ENCODE results near the gene NRARP. TPM values are rescaled to one million over a fixed set of nuclear protein-coding genes. Genes with fewer than 3 reads are reported as not detected.

Gene NRARP
- total RNA-seq, 2 donors from 2014 or later = 5.6 to 9.0 TPM

GRCh38 chr9:137303151-137303892 is 1.3 kb upstream of the NRARP start:
- intact Hi-C loops (cut with DNase I) = no loop called here

GRCh38 chr9:137302449-137303150 is 529 bp upstream of the NRARP start:
- no peak for DNase-seq (ENCODE audit: low spot score)
- intact Hi-C loops (cut with DNase I) = no loop called here

More at GRCh38 chr9:137303151-137303892, 1.3 kb upstream of the NRARP start:
- DNase-seq (ENCODE audit: low spot score) = no peak

- intact Hi-C loops (cut with DNase I) = no loop called here
- no peak for DNase-seq (ENCODE audit: low spot score)
Measured at GRCh38 chr9:137301081-137301947, 757 bp downstream of the NRARP start.

- intact Hi-C loops (cut with DNase I) = no loop called here
- no peak for DNase-seq (ENCODE audit: low spot score)
Measured at GRCh38 chr9:137300567-137301080, 1.4 kb downstream of the NRARP start.

- intact Hi-C loops (cut with DNase I) = loop anchor here in 1 of 2 donors (5.0 kb wide), 1 partner anchor 107 kb away; no protein-coding TSS in a partner anchor
- no peak for DNase-seq (ENCODE audit: low spot score)
Measured at GRCh38 chr9:137299938-137300337, 2.1 kb downstream of the NRARP start.

- intact Hi-C loops (cut with DNase I) = loop anchor here in 1 of 2 donors (5.0 kb wide), 1 partner anchor 108 kb away; no protein-coding TSS in a partner anchor
- no peak for DNase-seq (ENCODE audit: low spot score)
Measured at GRCh38 chr9:137299203-137299565, 2.9 kb downstream of the NRARP start.

GRCh38 chr9:137298401-137299202 is 3.5 kb downstream of the NRARP start:
- intact Hi-C loops (cut with DNase I) = loop anchor here in 1 of 2 donors (5.0 kb wide), 1 partner anchor 109 kb away; no protein-coding TSS in a partner anchor
- no peak for DNase-seq (ENCODE audit: low spot score)

- intact Hi-C loops (cut with DNase I) = loop anchor here in 1 of 2 donors (5.0 kb wide), 1 partner anchor 109 kb away; no protein-coding TSS in a partner anchor
- no peak for DNase-seq (ENCODE audit: low spot score)
Measured at GRCh38 chr9:137297966-137298365, 4.1 kb downstream of the NRARP start.

GRCh38 chr9:137296670-137297664 is 5.1 kb downstream of the NRARP start:
- no peak for DNase-seq (ENCODE audit: low spot score)
- intact Hi-C loops (cut with DNase I) = loop anchor here in 1 of 2 donors (5.0 kb wide), 1 partner anchor 110 kb away; no protein-coding TSS in a partner anchor

- intact Hi-C loops (cut with DNase I) = loop anchor here in 1 of 2 donors (5.0 kb wide), 1 partner anchor 111 kb away; no protein-coding TSS in a partner anchor
- DNase-seq (ENCODE audit: low spot score) = no peak
Measured at GRCh38 chr9:137295849-137296669, 6.0 kb downstream of the NRARP start.

GRCh38 chr9:137295238-137295811 is 6.7 kb downstream of the NRARP start:
- no peak for DNase-seq (ENCODE audit: low spot score)
- intact Hi-C loops (cut with DNase I) = loop anchor here in 1 of 2 donors (5.0 kb wide), 1 partner anchor 112 kb away; no protein-coding TSS in a partner anchor

GRCh38 chr9:137294681-137295237 is 7.3 kb downstream of the NRARP start:
- intact Hi-C loops (cut with DNase I) = loop anchor here in 1 of 2 donors (5.0 kb wide), 1 partner anchor 113 kb away; no protein-coding TSS in a partner anchor
- no peak for DNase-seq (ENCODE audit: low spot score)

GRCh38 chr9:137294091-137294680 is 7.9 kb downstream of the NRARP start:
- intact Hi-C loops (cut with DNase I) = no loop called here
- no peak for DNase-seq (ENCODE audit: low spot score)

GRCh38 chr9:137293482-137294090 is 8.5 kb downstream of the NRARP start:
- DNase-seq (ENCODE audit: low spot score) = no peak
- intact Hi-C loops (cut with DNase I) = no loop called here

- intact Hi-C loops (cut with DNase I) = no loop called here
- DNase-seq (ENCODE audit: low spot score) = no peak
Measured at GRCh38 chr9:137293094-137293481, 9.0 kb downstream of the NRARP start.

All from posterior vena cava (tissue), 2 donors.